Medulla oblongata (tissue), 1 donor: ENCODE measurements around the gene TBXA2R.
"Not testable (repeated sequence)": the region's sequence is repeated elsewhere in the genome, so short reads cannot be mapped to it uniquely, and the experiment has no call there.

Experiments
- DNase-seq: peaks from one replicate; pipeline ENCODE4 v3.0.0-alpha.2; 2015; ENCODE audit errors: extremely low spot score

Gene TBXA2R

DNA sequence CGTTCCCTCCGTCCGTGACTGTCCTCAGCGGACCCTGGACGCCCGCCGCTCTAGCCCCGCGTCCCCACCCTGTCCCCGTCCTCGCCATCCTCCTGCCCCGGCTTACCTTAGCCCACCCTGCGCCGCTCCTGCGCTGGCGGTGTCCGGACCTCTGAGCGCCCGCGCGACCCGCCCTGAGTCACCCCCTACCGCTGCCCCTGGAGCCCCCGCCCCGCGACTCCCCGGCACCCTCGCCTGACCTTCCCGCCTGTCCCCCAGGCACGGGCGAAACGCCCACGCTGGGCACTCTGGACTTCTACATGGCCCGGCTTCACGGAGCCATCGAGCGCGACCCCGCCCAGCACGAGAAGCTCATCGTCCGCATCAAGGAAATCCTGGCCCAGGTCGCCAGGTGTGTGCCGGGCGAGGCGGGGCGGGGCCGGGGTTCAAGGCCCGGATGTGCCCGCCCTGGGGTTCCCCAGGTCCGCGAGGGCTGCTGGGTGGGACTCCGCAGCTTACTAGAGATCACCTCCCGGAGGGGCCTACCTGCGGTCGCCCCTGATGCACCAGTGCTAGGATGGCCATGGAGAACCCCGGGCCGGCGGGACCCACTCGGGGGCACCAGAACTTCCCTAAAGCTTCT lies 28.8 kb downstream of the TBXA2R start:
- DNase-seq: no peak

DNA sequence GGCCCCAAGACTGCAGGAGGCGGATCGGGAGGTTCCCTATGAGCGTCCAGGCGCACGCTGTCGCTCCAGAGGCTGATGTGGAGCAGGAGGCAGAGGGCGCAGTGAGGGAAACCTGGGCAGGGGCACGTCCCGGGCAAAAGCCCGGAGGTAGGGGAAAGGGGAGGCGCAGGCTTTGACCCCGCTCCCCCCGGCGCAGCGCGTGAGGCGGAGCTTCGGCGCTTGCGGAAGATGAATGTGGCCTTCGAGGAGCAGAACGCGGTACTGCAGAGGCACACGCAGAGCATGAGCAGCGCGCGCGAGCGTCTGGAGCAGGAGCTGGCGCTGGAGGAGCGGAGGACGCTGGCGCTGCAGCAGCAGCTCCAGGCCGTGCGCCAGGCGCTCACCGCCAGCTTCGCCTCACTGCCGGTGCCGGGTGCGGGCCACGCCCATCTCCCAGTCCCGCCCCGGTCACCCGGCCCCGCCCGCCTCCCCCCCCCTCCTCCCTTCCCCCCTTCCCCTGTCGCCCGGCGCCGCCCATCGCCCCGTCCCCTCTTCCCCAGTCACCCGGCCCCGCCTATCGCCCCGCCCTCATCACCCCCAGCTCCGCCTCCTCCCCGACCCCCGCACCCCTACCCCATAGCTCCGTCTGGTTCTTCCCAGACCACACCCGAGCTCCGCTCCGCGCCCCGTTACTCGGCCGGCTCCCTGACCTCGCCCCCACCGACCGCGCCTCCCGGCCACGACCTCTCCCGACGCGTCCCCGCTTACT lies 29.8 kb downstream of the TBXA2R start:
- no peak for DNase-seq

DNA sequence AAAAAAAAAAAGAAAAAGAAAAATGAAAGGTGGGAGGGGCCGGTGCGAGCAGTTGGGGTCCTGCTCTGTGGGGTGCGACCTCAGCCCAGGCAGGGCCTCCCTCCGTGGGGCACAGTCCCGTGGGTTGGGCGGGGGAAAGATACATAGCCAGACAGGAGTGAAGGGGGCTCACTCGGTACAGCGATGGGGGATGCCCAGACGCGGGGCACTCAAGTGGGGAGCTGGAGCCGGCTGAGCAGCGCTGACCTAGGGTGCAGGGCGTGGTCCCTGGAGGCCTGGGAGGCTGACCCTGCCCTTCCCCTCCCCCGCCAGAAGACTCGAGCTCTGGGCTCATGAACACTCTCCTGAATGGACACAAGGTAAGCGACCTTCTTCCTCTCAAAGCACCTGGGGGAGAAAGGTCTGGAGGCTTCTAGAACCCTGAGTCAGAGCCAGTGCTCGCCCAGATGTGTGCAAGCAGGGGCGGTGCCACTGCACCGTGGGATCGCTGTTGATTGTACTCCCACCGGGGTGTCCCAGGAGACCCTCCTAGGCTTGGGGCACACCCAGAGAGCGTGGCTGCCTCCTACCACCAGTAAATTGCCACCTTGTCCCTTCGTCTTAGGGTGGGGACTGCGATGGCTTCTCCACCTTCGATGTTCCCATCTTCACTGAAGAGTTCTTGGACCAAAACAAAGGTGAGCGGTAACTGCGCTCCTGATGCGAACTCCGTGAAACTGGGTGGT lies 30.6 kb downstream of the TBXA2R start:
- no peak for DNase-seq

DNA sequence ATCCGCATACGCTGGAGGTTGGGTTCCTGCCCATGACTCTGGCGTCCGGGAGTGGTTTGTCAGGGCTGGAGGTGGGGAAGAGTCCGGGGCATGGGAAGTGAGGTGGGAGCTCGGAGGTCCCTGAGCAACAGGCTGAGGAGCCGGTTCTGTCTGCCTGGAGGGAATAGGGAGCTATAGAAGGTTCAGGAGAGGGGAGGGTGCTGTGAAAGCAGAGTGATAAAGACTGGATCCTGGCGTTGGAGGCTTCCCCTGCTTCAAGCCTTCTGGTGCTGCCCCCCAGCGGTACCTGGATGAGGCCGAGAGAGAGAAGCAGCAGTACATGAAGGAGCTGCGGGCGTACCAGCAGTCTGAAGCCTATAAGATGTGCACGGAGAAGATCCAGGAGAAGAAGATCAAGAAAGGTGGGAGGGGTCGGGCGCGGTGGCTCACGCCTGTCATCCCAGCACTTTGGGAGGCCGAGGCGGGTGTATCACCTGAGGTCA lies 31.4 kb downstream of the TBXA2R start:
- DNase-seq: peak; percentile 15

DNA sequence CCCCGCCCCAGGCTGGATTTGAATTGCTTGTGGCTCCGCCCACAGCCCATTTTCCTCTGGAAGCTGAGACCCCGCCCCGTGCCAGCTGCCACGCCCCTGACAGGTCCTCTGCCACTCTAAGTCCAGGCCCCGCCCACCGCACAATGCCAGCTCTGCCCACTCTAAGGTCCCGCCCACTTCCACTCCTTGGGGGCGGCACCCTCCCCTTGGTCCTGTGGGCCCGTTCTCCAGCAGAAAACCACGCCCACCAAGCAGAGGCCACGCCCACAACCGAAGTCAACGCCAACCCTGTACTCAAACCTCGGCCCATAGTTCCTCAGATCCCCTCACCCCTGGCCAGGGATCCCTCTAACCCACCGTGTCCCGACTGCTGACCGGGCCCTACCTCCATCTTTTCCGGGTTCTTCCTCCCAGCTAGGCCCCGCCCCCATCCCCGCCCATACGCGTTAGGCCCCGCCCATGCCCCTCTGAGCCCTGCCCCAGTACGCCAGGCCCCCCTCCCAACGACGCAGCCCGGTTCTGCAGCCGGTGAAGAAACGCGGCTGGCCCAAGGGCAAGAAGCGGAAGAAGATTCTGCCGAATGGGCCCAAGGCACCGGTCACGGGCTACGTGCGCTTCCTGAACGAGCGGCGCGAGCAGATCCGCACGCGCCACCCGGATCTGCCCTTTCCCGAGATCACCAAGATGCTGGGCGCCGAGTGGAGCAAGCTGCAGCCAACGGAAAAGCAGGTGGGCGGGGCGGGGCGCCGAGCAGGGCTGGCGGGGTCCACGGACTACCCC lies 32.6 kb downstream of the TBXA2R start:
- peak; percentile 81 for DNase-seq

DNA sequence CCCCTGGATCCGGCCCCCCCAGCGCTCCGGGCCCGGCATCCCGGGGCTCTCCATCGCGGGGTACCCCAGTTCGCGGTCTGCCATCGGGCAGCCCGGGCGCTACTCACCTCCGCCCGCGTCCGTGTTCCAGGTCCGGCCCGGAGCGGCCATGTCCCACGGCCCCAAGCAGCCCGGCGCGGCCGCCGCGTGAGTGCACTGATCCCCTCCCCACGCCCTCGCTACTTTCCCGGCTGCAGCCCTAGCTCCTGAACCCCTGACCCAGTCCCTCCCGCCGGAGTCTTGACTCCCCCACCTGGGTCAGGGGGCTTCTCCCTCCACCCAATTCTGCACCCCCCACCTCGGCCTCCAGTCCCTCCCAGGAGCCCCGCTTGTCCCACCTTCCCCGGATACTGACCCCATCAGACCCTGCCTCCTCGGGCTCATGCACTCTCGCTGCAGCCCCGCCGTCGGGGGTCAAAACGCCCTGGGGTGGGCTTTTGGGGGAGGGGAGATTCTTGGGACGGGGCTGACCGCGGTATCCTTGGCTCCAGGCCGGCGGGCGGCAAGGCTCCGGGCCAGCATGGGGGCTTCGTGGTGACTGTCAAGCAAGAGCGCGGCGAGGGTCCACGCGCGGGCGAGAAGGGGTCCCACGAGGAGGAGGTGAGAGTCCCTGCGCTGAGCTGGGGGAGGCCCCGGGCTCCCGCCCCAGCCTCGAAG lies 33.4 kb downstream of the TBXA2R start:
- DNase-seq: no peak

DNA sequence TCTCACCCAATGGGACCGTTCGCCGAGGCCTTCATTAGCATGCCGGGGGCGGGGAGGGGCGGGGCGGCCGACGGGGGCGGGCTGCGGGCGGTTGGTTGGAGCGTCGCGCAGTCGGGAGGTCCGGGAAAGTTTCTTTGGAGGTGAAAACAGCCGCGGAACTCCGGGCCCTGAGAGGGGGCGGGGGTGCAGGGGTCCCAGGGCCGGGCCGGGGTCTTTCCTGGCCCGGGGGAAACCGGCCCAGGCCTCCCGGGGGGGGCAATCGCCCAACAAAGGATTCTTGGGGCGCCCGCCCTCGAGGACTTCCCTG lies 33.9 kb downstream of the TBXA2R start, which contains the start of gene HMG20B:
TSS of gene HMG20B (plus strand) at position 90 of the 307 bp plus-strand sequence. CDS start 366 bp downstream, outside the sequence.
- no peak for DNase-seq

DNA sequence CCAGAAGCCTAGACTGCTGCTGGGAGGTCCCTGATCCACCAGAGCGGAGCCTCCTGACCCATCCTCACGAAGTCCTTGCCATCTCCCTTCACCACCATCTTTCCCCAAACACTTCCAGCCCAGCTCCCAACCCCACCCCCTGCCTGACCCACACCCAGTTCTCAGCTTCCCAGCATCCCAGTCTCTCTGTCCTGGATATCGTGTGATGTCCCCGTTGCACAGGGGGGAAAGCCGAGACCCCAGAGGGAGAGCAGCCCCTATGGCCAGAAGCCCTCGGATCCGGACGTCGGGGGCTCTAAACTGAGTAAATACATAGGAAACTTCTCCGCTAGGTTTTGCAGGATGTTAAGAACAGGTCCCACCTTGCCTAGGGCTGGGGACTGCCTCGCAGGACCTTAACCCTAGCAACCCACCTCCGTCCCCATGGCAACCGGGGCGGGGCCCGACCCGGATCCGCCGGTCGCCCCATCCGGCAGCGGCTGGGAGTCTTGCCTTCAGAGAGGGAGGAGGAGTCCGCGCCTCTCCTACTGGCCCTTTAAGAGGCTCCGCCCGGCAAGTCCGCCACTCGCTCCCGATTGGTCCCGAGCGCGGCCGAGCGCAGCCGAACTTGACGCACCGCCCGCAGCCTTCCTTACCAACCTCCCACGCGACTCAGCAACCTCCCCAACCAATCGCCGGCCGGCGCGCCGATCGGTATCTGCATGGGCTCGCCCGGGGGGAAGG lies 34.4 kb downstream of the TBXA2R start:
- DNase-seq: peak; percentile 100

DNA sequence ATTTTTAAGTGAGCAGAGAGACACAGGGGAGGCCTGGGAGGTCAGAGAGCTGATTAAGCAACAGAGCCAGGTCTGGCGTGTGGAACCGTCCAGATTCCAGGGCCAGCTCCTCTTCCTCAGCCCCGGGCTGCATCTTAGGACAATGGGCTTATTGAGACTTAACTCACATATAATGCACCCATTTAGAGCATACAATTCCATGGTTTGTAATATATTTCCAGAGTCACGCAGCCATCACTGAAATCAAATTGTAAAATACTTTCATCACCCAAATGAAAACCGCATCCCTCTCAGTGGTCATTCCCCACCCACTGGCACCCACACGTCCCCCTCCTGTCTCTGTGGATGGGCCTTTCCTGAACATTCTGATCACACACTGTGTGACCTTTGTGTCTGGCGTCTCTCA lies 36.1 kb downstream of the TBXA2R start:
- DNase-seq: peak; percentile 86

DNA sequence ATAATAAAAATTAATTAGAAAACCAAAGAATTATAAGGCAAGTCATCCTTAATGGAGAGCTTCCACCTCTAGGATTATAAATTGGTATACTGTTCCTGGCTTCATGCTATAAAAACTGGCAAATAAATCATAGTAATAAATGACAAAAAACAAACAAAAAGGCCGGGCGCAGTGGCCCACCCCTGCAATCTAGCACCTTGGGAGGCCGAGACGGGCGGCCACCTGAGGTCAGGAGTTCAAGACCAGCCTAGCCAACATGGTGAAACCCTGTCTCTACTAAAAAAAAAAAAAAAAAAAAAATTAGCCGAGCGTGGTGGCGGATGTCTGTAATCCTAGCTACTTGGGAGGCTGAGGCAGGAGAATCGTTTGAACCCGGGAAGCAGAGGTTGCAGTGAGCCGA lies 36.6 kb downstream of the TBXA2R start:
- DNase-seq: not testable (repeated sequence)

DNA sequence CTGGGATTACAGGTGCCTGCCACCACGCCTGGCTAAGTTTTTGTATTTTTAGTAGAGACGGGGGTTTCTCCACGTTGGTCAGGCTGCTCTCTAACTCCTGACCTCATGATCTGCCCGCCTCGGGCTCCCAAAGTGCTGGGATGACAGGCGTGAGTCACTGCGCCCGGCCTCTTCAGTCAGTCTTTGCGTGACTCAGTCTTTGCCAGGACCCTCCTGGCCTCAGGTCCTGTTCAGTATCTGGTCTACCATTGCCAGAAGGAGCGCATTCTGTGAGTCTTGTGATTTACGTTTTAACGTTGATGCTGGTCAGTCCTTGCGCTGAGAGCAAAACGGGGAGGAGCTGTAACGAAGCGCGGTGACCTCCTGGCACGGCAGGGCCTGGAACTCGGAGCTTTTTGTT lies 41.5 kb downstream of the TBXA2R start:
- no peak for DNase-seq

DNA sequence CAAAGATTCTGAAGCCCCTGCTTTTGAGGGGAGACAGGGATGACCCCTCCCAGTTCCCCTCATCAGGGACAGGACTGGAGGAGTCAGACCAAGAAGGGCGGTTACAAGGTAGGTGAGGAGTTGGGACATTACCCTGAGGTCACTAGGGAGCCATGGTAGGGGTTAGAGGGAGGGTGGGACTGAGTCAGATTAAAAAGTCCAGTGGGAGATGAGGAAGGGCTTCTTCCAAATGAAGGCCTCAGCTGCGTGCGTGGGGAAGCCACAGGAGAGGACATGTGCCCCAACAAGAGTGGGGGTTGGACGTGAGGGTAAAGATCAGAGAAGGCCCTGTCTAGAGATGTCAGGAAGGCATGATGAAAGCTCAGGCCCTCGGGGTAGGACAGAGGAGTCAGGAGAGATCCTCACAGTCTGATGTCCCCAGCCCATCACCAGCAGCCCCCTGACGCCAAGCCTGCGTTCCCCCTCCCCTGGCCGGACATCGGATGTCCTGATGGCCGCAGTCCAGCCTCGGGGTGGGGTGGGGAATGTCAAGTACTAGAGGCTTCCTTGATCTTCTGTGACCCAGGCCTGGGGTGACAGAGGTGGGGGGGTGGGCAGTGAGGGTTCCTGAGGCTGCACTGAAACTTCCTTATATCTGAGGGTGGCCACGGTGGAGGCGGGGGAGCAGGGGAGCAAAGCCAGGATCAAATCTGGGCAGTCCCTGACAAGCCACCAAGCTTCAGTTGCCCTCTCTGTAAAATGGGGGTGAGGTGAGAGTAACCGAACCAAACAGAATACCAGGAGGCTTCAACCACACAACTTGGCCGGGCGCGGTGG lies 42.8 kb downstream of the TBXA2R start:
- no peak for DNase-seq

DNA sequence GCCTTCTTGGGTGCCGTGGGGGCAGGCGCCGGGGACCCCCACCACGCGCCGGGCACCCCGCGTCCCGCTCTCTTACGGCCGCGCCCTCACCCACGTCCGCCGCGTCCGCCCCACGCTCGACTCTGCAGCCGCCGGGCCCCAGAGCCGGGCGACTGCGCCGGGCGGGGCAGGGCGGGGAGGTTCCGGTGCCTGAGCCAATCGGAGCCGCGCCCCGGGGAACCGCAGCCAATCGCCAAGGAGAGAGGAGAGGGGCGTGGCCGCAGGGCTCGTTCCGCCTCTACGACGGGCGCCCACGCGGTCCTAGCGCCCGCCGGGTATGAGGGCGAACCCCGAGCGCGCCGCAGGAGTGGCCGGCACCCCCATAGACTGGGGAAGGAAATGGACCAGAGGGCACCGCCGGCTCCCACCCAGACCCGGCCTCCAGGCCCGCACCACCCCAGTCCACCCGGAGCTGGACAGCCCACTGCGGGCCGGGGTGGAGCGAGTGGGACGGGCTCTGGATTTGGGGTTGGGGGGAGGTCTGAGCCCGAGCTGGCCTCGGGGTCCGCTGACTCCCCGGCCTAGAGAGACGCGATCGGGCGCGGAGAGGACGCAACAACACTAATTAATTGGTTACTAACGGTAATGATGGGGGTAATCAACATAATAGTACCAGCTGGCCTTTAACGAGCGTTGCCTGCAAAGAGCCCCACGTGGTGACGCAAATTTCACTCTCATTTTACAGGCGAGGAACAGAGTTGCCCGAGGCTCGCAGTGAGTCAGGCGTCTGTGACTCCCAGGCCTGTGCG lies 49.0 kb downstream of the TBXA2R start, which contains the start of gene MFSD12:
TSS of gene MFSD12 (minus strand) at position 126 of the 788 bp plus-strand sequence. CDS start 183 bp downstream, outside the sequence.
- DNase-seq: peak; percentile 93

DNA sequence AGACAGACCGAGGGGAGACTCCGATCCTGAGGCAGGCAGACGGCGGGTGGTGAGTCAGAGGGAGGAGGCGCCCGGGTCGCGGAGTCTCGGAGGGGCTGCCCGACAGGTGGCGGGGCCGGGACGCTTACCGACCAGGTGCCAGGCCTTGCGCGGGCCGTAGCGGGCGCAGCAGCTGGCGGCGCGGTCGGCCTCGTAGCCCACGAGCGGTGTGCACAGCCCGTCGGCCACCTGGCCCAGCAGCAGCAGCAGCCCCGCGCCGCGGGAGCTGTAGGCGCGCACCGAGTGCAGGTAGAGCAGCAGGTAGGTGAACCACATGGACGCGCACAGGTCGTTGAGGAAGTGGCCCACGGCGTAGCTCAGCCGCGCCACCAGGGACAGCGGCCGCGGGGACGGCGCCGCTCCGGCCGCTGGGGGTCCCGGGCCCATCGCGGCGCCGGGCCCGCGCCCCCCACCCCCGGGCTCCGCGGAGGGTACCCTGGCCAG lies 49.7 kb downstream of the TBXA2R start:
- DNase-seq: no peak

DNA sequence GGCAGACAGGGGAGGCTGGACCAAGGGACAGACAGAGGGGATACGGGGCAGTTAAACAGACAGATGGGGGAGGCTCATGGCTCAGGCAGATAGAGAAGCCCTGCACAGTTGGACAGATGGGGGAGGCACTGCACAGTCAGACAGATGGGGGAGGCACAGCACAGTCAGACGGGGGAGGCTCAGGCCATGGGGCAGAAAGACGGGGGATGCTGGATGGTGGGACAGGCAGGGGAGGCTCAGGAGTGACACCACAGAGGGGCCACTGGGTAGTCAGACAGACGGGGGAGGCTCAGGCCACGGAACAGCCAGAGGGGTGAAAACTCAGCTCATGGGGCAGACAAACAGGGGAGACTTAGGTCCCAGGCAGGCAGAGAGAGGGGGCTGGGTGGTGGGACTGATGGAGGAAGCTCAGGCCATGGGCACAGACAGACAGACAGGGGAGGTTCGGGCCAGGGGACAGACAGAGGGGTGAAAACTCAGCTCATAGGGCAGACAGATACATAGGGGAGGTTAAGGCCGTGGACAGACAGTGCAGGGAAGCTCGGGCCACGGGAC lies 50.2 kb downstream of the TBXA2R start:
- DNase-seq: no peak

DNA sequence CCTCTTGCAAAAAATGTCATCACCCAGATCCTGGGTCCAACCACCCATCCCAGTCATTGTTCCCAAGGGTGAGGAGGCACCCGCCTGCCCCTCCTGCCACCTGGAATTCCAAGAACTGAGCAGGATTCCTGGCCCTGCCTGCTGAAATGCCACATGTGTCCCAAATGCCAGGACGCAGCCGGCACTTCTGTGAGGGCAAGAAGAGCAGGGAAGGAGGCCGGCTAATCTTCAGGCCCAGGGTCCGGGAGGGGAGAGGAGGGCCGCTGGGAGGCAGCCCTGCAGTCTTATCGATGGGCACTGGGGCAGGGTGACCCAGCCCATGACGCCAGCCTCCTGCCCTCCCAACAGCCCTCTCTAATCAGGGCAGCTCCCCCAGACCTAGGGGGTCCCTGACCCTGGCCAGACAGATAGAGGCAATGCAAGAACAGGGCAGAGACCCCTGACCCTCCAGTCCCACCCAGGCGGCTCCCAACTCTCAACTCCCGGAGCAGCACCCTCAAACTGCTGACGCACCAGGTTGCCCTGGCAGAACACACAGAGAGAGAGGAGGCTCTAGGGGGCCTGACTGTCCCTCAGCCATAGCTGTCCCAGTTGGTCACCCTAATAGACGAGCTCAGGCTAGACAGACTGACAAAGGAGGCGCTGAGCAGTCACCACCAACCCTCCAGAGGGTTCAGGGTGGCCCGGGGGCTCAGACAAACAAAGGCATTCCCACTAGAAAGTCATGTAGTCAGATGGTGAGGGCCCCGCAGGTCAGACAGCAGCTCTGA lies 50.8 kb downstream of the TBXA2R start:
- no peak for DNase-seq

DNA sequence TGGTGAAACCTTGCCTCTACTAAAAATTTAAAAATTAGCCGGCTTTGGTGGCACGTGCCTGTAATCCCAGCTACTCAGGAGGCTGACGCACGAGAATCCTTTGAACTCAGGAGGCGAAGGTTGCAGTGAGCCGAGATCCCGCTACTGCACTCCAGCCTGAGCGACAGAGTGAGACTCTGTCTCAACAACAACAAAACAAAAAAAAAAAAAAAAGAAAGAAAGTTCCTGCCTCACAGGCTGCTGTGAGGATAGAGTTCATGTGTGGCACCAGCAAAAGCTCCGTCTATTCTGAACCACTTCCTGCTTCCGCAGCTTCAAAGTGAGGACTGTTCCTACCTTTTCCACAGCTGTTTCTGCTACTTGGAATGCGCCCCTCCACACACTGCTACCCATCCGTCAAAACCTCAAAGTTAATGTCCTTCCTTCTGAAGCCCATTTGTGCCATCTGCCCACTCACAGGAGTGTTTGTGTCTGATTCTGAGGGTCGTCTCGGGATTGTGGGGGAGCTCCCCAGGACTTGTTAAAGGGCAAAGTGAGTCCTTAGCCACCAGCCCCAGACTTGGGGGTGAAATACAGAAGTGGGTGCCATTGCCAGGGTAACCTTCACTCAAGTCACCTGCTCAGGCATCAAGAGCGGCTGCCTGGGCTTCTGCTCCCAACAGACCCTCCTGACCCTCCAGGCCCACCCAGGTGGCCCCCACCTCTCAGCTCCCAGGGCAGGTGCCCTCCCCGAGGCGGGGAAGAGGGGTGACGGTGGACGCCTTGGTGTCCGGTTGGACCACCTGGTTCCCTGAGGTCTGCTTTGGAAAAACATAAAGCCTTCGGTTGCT lies 52.2 kb downstream of the TBXA2R start:
- DNase-seq: no peak
